HL-60 (cell line): ENCODE measurements around the gene EXOC1L.
A peak's percentile ranks its signal among the peaks of the same experiment; 100 is the strongest.

Source experiments
- CTCF ChIP-seq: IDR thresholded peaks from one replicate; pipeline ENCODE4 v1.5.1; 2011; ENCODE audit warnings: low read length, control low read depth, inconsistent platforms; ENCODE audit not compliant: insufficient read depth
- SPI1 ChIP-seq: IDR thresholded peaks from 2 replicates; pipeline ENCODE4 v1.6.1; 2012; ENCODE audit warnings: low read depth, mild to moderate bottlenecking, borderline replicate concordance

GRCh38 chr4:55853484-55854046, 34.0 kb downstream of the EXOC1L start, which contains the start of gene EXOC1:
- no peak for TF ChIP-seq CTCF
- peak; percentile 63; the same call in 1 of the 2 replicates for TF ChIP-seq SPI1
